ENCODE data around the gene COL28A1.

DNA sequence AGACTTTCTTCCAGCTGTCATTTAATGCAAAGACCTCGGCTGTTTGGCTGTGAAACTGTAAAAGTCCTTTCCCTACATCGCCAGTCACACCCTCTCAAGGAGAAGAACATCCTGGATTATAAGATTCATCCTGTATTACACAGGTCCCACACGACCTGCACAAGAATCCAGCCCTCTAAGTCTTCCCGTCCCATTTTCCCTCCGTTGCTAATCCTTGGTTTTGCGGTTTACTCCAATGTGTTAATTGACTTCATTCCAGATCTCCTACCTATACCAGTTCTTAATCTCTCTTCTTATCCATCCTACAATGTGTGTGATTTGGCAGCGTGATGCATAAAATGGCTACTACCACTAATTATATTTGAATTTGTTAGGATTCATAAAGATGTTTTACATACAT lies 110.4 kb downstream of the COL28A1 start:
- TF ChIP-seq GATA1 (IDR thresholded peaks at IDR 0.05; ENCODE audit: low read depth, low read length) (no peak), POLR2A (IDR thresholded peaks at IDR 0.05; ENCODE audit: low read length) (no peak)

Measured in erythroblast (primary cell).